T-helper 2 cell treated with Interferon-gamma antibody and Interleukin-4, amounts not matched to agents 100 ng/mL and 5 ng/mL, for 36 hours (primary cell): ENCODE results near the gene NHERF1. TPM values are rescaled to one million over a fixed set of nuclear protein-coding genes. Genes with fewer than 3 reads are reported as not detected.

Source experiments
- intact Hi-C: fragments of 100-400 bp; cut with micrococcal nuclease; formaldehyde crosslinking; loops from one replicate; pipeline ENCODE4 v1.15.1; 2023
- total RNA-seq: library from RNA; stranded (reverse); gene quantifications from 2 replicates; pipeline ENCODE4 v1.2.3, GENCODE V29; 2022

NHERF1 gene
- total RNA-seq, 1 donor from 2014 or later, result 289 TPM

GRCh38 chr17:74805591-74805991 lies 57.2 kb downstream of the NHERF1 start:
- intact Hi-C loops, result no loop called here

- intact Hi-C loops, result no loop called here
These were observed 57.9 kb downstream of the NHERF1 start for GRCh38 chr17:74806334-74806733.

GRCh38 chr17:74807441-74807840 lies 59.0 kb downstream of the NHERF1 start:
- intact Hi-C loops, result no loop called here

- intact Hi-C loops, result no loop called here
These were observed 59.5 kb downstream of the NHERF1 start for GRCh38 chr17:74807925-74808324.

- intact Hi-C loops, result no loop called here
These were observed 60.4 kb downstream of the NHERF1 start for GRCh38 chr17:74808714-74809430.

GRCh38 chr17:74810699-74811485 lies 62.5 kb downstream of the NHERF1 start:
- intact Hi-C loops, result no loop called here

GRCh38 chr17:74812109-74813009 lies 63.9 kb downstream of the NHERF1 start:
- intact Hi-C loops, result loop anchor here (1.0 kb wide), 1 partner anchor 13 kb away; no protein-coding TSS in a partner anchor

- intact Hi-C loops, result no loop called here
These were observed 66.0 kb downstream of the NHERF1 start for GRCh38 chr17:74814453-74814852.

- intact Hi-C loops, result no loop called here
These were observed 66.6 kb downstream of the NHERF1 start for GRCh38 chr17:74815067-74815466.

- intact Hi-C loops, result no loop called here
These were observed 67.3 kb downstream of the NHERF1 start for GRCh38 chr17:74815550-74816370.

- intact Hi-C loops, result no loop called here
These were observed 68.6 kb downstream of the NHERF1 start for GRCh38 chr17:74816905-74817620.

- intact Hi-C loops, result no loop called here
These were observed 70.0 kb downstream of the NHERF1 start for GRCh38 chr17:74818291-74818938.

Other genes with a start within 250 kb of the NHERF1 start
- gene CD300LB, start 217.2 kb upstream of the NHERF1 start, total RNA-seq, result not detected in 2 replicates
- 0.52 and 0.86 TPM in 2 replicates for gene CD300C, start 202.5 kb upstream of the NHERF1 start, total RNA-seq
- not detected in 2 replicates for gene CD300H, start 181.1 kb upstream of the NHERF1 start, total RNA-seq
- not detected in 2 replicates for gene CD300LD, start 156.3 kb upstream of the NHERF1 start, total RNA-seq
- gene CD300E, start 124.9 kb upstream of the NHERF1 start, total RNA-seq, result not detected in 2 replicates
- not detected in 2 replicates for gene CD300LF, start 35.7 kb upstream of the NHERF1 start, total RNA-seq
- gene RAB37, start 11.4 kb upstream of the NHERF1 start, total RNA-seq, result 91.3 and 93.8 TPM in 2 replicates
- 32.9 and 37.3 TPM in 2 replicates for gene NAT9, start 27.7 kb downstream of the NHERF1 start, total RNA-seq
- gene GRIN2C, start 111.3 kb downstream of the NHERF1 start, total RNA-seq, result 0.11 and 0.20 TPM in 2 replicates
- gene FDXR, start 124.4 kb downstream of the NHERF1 start, total RNA-seq, result 32.2 and 33.0 TPM in 2 replicates
- not detected in 2 replicates for gene FADS6, start 145.0 kb downstream of the NHERF1 start, total RNA-seq
- not detected in 2 replicates for gene USH1G, start 174.6 kb downstream of the NHERF1 start, total RNA-seq
- not detected in 2 replicates for gene OTOP2, start 175.6 kb downstream of the NHERF1 start, total RNA-seq
- gene OTOP3, start 187.3 kb downstream of the NHERF1 start, total RNA-seq, result not detected in 2 replicates
- 0.34 and 0.59 TPM in 2 replicates for gene HID1, start 224.1 kb downstream of the NHERF1 start, total RNA-seq
- 0.64 and 0.73 TPM in 2 replicates for gene CDR2L, start 239.0 kb downstream of the NHERF1 start, total RNA-seq